OCI-LY3 (cell line): ENCODE measurements around the gene P2RX4.
"Not testable (repeated sequence)": the region's sequence is repeated elsewhere in the genome, so short reads cannot be mapped to it uniquely, and the experiment has no call there.

Experiments used
- H2AFZ ChIP-seq: fragments of 200-600, 300-600 bp; shearing (Covaris generic); 2 replicates; pipeline ENCODE4 v1.6.0; 2014; ENCODE audit warnings: antibody characterized with exemption, low read depth, low read length
- H3K27ac ChIP-seq: fragments of 200-600, 300-600 bp; sonication (generic); 2 replicates; pipeline ENCODE4 v1.5.1; 2014; ENCODE audit warnings: mild to moderate bottlenecking, low read length, moderate library complexity, mixed read lengths
- H3K27me3 ChIP-seq: fragments of 200-600, 300-600 bp; sonication (generic); 2 replicates; pipeline ENCODE4 v1.6.1; 2014; ENCODE audit warnings: low read depth, low read length, mixed read lengths
- H3K36me3 ChIP-seq: fragments of 200-600, 300-600 bp; sonication (generic); replicated peaks from 2 replicates; pipeline ENCODE3; 2014; ENCODE audit warnings: low read depth, low read length, mixed read lengths
- H3K4me1 ChIP-seq: fragments of 300-600, 200-600 bp; sonication (generic); 2 replicates; pipeline ENCODE4 v1.6.1; 2014; ENCODE audit warnings: low read length, mixed read lengths
- H3K4me2 ChIP-seq: fragments of 200-600, 300-600 bp; sonication (generic); 2 replicates; pipeline ENCODE4 v1.6.1; 2014; ENCODE audit warnings: low read length, mixed read lengths
- H3K4me3 ChIP-seq: fragments of 300-600, 200-600 bp; sonication (generic); 2 replicates; pipeline ENCODE4 v1.5.1; 2014; ENCODE audit warnings: antibody characterized with exemption, mild to moderate bottlenecking, low read length, moderate library complexity
- H3K79me2 ChIP-seq: fragments of 300-600, 200-600 bp; shearing (Covaris generic); 2 replicates; pipeline ENCODE4 v1.6.1; 2014; ENCODE audit warnings: mild to moderate bottlenecking, low read length, mixed read lengths
- H3K9ac ChIP-seq: fragments of 300-600, 200-600 bp; shearing (Covaris generic); 2 replicates; pipeline ENCODE4 v1.6.0; 2014; ENCODE audit warnings: mild to moderate bottlenecking, low read length, moderate library complexity
- H3K9me3 ChIP-seq: fragments of 200-600, 300-600 bp; shearing (Covaris generic); 2 replicates; pipeline ENCODE4 v1.6.1; 2014; ENCODE audit warnings: low read length, mixed read lengths; ENCODE audit not compliant: insufficient read depth
- H4K20me1 ChIP-seq: fragments of 200-600, 300-600 bp; sonication (generic); 2 replicates; pipeline ENCODE4 v1.6.1; 2016; ENCODE audit warnings: low read length, mixed read lengths; ENCODE audit not compliant: insufficient read depth
- EZH2phosphoT487 ChIP-seq: fragments of 200-600 bp; shearing (Covaris generic); IDR thresholded peaks from 2 replicates; pipeline ENCODE4 v1.6.1; 2018; ENCODE audit warnings: antibody characterized with exemption, mixed run types, low read depth
- TF ChIP-seq, protein P1 (sequence below): fragments of 200-600, 300-600 bp; sonication (generic); IDR thresholded peaks from 2 replicates; pipeline ENCODE4 v1.5.1; 2014; ENCODE audit warnings: antibody characterized with exemption, low read length, low read depth

The P2RX4 gene

GRCh38 chr12:121279507-121279915 lies 69.6 kb downstream of the P2RX4 start:
- Histone ChIP-seq H3K9ac (no peak overlapping the region), H3K4me2 (no peak overlapping the region), H3K9me3 (no peaks in the 10 kb centered on the region), H3K4me3 (no peak overlapping the region), H3K4me1 (no peaks in the 10 kb centered on the region), H3K27me3 (no peaks in the 10 kb centered on the region), H3K79me2 (no peaks in the 10 kb centered on the region), H3K36me3 (no peaks in the 10 kb centered on the region), H4K20me1 (no peaks in the 10 kb centered on the region), H3K27ac (no peak overlapping the region), H2AFZ (no peak overlapping the region)
- TF ChIP-seq, protein P1, sequence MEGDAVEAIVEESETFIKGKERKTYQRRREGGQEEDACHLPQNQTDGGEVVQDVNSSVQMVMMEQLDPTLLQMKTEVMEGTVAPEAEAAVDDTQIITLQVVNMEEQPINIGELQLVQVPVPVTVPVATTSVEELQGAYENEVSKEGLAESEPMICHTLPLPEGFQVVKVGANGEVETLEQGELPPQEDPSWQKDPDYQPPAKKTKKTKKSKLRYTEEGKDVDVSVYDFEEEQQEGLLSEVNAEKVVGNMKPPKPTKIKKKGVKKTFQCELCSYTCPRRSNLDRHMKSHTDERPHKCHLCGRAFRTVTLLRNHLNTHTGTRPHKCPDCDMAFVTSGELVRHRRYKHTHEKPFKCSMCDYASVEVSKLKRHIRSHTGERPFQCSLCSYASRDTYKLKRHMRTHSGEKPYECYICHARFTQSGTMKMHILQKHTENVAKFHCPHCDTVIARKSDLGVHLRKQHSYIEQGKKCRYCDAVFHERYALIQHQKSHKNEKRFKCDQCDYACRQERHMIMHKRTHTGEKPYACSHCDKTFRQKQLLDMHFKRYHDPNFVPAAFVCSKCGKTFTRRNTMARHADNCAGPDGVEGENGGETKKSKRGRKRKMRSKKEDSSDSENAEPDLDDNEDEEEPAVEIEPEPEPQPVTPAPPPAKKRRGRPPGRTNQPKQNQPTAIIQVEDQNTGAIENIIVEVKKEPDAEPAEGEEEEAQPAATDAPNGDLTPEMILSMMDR, result no peak
- no peak for TF ChIP-seq EZH2phosphoT487

- not testable (repeated sequence) for H3K9ac ChIP-seq, H2AFZ ChIP-seq, H3K27ac ChIP-seq, H3K9me3 ChIP-seq, H3K4me1 ChIP-seq, H3K27me3 ChIP-seq, H3K36me3 ChIP-seq, H3K4me2 ChIP-seq, H3K4me3 ChIP-seq, H3K79me2 ChIP-seq, H4K20me1 ChIP-seq
Observed at GRCh38 chr12:121280531-121280930, 70.6 kb downstream of the P2RX4 start.

DNA sequence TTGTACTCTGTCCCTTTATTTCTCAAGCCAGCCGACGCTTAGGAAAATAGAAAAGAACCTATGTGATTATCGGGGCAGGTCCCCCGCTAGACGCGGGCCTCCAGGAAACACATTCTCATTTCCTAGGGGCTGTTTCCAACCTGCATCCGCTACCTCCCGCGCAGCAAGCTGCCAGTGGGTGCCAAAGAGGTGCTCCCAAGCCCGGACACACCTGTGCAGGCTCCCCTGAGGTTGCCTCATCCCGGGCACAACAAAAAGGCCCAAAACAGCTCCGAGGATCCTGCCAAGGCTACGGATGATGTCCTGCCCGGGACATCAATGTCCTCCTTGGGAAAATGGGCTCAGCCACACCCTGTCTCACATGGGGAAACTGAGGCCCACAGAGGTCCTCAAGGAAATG lies 71.2 kb downstream of the P2RX4 start:
- not testable (repeated sequence) for H3K79me2 ChIP-seq, H3K9me3 ChIP-seq

DNA sequence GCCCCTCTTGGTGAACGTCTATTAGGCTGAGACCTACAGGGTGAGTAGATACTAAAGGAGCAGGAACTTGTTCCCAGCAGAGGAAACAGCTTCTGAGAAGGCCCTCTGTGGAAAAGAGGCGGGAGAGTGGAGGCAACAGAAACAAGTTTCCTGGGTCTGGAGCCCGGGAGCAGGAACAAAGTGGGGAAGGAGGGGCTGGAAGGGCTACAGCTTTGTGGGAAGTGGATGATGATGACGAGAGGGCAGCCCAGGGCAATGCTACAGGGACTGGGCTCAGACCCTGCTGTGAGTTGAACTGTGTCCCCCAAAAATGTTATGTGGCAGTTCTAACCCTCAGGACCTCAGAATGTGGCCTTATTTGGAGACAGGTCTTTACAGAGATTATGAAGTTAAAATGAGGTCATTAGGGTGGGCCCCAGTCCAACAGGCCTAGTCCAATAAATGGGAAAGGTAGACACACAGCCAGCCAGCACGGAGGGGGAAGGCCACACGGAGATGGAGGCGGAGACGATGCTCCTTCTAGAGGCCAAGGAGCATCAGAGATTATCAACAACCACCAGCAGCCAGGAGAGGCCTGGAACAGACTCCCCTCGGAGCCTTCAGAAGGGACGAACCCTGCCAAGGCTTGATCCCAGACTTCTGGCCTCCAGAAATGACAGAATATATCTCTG lies 72.3 kb downstream of the P2RX4 start:
- Histone ChIP-seq H3K27ac (no peak overlapping the region), H3K27me3 (no peaks in the 10 kb centered on the region), H4K20me1 (no peaks in the 10 kb centered on the region), H3K79me2 (peaks cover 11% of the 10 kb centered on the region), H2AFZ (no peak overlapping the region), H3K4me2 (no peak overlapping the region), H3K4me1 (no peaks in the 10 kb centered on the region), H3K36me3 (no peaks in the 10 kb centered on the region), H3K9ac (no peak overlapping the region), H3K4me3 (no peak overlapping the region), H3K9me3 (no peaks in the 10 kb centered on the region)
- TF ChIP-seq, protein P1, result no peak
- no peak for TF ChIP-seq EZH2phosphoT487

More for the DNA sequence above, 71.2 kb downstream of the P2RX4 start:
- not testable (repeated sequence) for H4K20me1 ChIP-seq, H3K4me3 ChIP-seq, H3K4me2 ChIP-seq, H3K27me3 ChIP-seq, H3K9ac ChIP-seq, H3K36me3 ChIP-seq, H2AFZ ChIP-seq, H3K27ac ChIP-seq, H3K4me1 ChIP-seq

GRCh38 chr12:121282910-121283309 lies 73.0 kb downstream of the P2RX4 start:
- H3K9me3 ChIP-seq, H3K27ac ChIP-seq, H3K4me3 ChIP-seq, H3K36me3 ChIP-seq, H3K4me1 ChIP-seq, H4K20me1 ChIP-seq, H2AFZ ChIP-seq, H3K9ac ChIP-seq, H3K4me2 ChIP-seq, H3K27me3 ChIP-seq: not testable (repeated sequence)
- peaks cover 16% of the 10 kb centered on the region for H3K79me2 ChIP-seq
